ENCODE measurements around the gene ISYNA1. TPM values are rescaled to one million over a fixed set of nuclear protein-coding genes. Genes with fewer than 3 reads are reported as not detected.

The ISYNA1 gene
- total and polyA plus RNA-seq, 8 donors = 7.8 to 47.3 (median 15.4) TPM

- no peaks in the 10 kb centered on the region for H3K9me3 ChIP-seq
- H3K27me3 ChIP-seq = no peaks in the 10 kb centered on the region
- H3K27ac ChIP-seq = no peak overlapping the region
- no peak for TF ChIP-seq EP300 (IDR thresholded peaks at IDR 0.05)
- no peak for TF ChIP-seq POLR2AphosphoS5 (IDR thresholded peaks at IDR 0.05)
- TF ChIP-seq CTCF (IDR thresholded peaks at IDR 0.05) = no peak
- no peak for TF ChIP-seq POLR2A (IDR thresholded peaks at IDR 0.05)
- H3K4me1 ChIP-seq = peaks cover 0 to 12% (median 11%) of the 10 kb centered on the region in 4 donors
- intact Hi-C loops (cut with DNase I; ENCODE audit: low total_unique reads) = no loop called here
- no peak for DNase-seq
- 83 to 92% (median 91%) methylated on average over 12 of the region's 12 CpGs for WGBS, 5 donors
- peaks cover 65 to 93% (median 91%) of the 10 kb centered on the region in 4 donors for H3K36me3 ChIP-seq
- H3K4me3 ChIP-seq = no peak overlapping the region
Measured at GRCh38 chr19:18446811-18447359, 9.0 kb upstream of the ISYNA1 start.

GRCh38 chr19:18446145-18446810 is 8.3 kb upstream of the ISYNA1 start:
- intact Hi-C loops (cut with DNase I; ENCODE audit: low total_unique reads) = no loop called here
- H3K27ac ChIP-seq = no peak overlapping the region
- H3K9me3 ChIP-seq = no peaks in the 10 kb centered on the region
- H3K4me3 ChIP-seq = no peak overlapping the region
- TF ChIP-seq POLR2A (IDR thresholded peaks at IDR 0.05) (no peak), POLR2AphosphoS5 (IDR thresholded peaks at IDR 0.05) (no peak)
- no peak for DNase-seq
- no peaks in the 10 kb centered on the region for H3K27me3 ChIP-seq
- WGBS, 5 donors = 85 to 90% (median 88%) methylated on average over 20 to 34 of the region's 34 CpGs
- peaks cover 0 to 9% (median 8%) of the 10 kb centered on the region in 4 donors for H3K4me1 ChIP-seq
- peaks cover 64 to 87% (median 85%) of the 10 kb centered on the region in 4 donors for H3K36me3 ChIP-seq

GRCh38 chr19:18445262-18445948 is 7.5 kb upstream of the ISYNA1 start:
- Histone ChIP-seq H3K4me3 (no peak overlapping the region), H3K4me1 (peaks cover 0 to under 1% (median 0%) of the 10 kb centered on the region in 4 donors), H3K9me3 (no peaks in the 10 kb centered on the region), H3K27me3 (no peaks in the 10 kb centered on the region), H3K27ac (no peak overlapping the region), H3K36me3 (peaks cover 57 to 78% (median 76%) of the 10 kb centered on the region in 4 donors)
- 63 to 80% (median 70%) methylated on average over 14 to 15 of the region's 15 CpGs for WGBS, 5 donors
- TF ChIP-seq POLR2AphosphoS5 (IDR thresholded peaks at IDR 0.05) = no peak
- no peak for TF ChIP-seq POLR2A (IDR thresholded peaks at IDR 0.05)
- no peak for TF ChIP-seq CTCF (IDR thresholded peaks at IDR 0.05)
- no peak for TF ChIP-seq EP300 (IDR thresholded peaks at IDR 0.05)
- DNase-seq = peak in 1 of 2 donors; percentile 77
- intact Hi-C loops (cut with DNase I; ENCODE audit: low total_unique reads) = no loop called here

- Histone ChIP-seq H3K27me3 (no peaks in the 10 kb centered on the region), H3K4me1 (peaks cover 4 to 7% (median 5%) of the 10 kb centered on the region in 4 donors), H3K4me3 (no peak overlapping the region), H3K27ac (no peak overlapping the region), H3K9me3 (no peaks in the 10 kb centered on the region), H3K36me3 (peaks cover 48 to 69% (median 68%) of the 10 kb centered on the region in 4 donors)
- WGBS, 5 donors = 87 to 94% (median 91%) methylated on average over 18 to 19 of the region's 19 CpGs
- no peak for DNase-seq
- TF ChIP-seq POLR2A (IDR thresholded peaks at IDR 0.05) = no peak
- no peak for TF ChIP-seq EP300 (IDR thresholded peaks at IDR 0.05)
- TF ChIP-seq POLR2AphosphoS5 (IDR thresholded peaks at IDR 0.05) = no peak
- TF ChIP-seq CTCF (IDR thresholded peaks at IDR 0.05) = no peak
- intact Hi-C loops (cut with DNase I; ENCODE audit: low total_unique reads) = no loop called here
Measured at GRCh38 chr19:18444513-18444912, 6.6 kb upstream of the ISYNA1 start.
